Omental fat pad (tissue), 4 donors: ENCODE data around the gene ATP11A. TPM values are rescaled to one million over a fixed set of nuclear protein-coding genes. Genes with fewer than 3 reads are reported as not detected.

ENCODE experiments used
- ATAC-seq: fragments of 150-250 bp; one replicate; pipeline ENCODE4 v1.9.1; 2016; ENCODE audit warnings: mild to moderate bottlenecking, moderate library complexity; ENCODE audit not compliant: low FRiP score
- DNase-seq: peaks from one replicate; pipeline ENCODE4 v3.0.0-alpha.2; 2019; ENCODE audit warnings: low spot score
- total RNA-seq, 4 donors: library from RNA; depleted of rRNA; stranded (reverse); fragments of >200 nt; gene quantifications; one replicate each; pipeline ENCODE4 v1.1.0, GENCODE V29; 2016
- TF ChIP-seq, protein P1 (sequence below), 3 donors: fragments of 450-650 bp; IDR thresholded peaks; one replicate each; pipeline ENCODE4 v1.5.1; 2016 to 2017; ENCODE audit warnings: antibody characterized with exemption in 3 of 3, mild to moderate bottlenecking in 3 of 3, moderate library complexity in 2 of 3

The ATP11A gene
- total RNA-seq, 4 donors from 2014 or later, result 32.8 to 61.4 (median 45.7) TPM

DNA sequence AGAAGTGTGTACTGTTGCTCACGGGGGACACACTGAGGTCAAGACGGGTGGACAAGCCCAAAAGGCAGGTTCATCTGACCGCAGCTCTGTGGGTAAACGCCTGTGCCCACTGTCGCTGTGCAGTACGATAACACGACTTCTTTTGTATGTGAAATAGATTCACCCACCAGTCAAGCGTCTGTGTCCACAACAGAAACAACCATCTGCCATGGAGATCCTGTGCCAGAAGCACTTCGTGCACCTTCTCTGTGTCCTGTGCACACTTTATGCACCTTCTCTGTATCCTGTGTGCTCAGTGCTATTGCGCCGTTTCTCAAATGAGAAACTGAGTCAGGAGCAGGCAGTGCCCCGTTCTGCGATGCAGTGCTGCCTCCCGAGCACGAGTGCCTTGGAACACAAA, 138.9 kb downstream of the ATP11A start:
- TF ChIP-seq, protein P1, sequence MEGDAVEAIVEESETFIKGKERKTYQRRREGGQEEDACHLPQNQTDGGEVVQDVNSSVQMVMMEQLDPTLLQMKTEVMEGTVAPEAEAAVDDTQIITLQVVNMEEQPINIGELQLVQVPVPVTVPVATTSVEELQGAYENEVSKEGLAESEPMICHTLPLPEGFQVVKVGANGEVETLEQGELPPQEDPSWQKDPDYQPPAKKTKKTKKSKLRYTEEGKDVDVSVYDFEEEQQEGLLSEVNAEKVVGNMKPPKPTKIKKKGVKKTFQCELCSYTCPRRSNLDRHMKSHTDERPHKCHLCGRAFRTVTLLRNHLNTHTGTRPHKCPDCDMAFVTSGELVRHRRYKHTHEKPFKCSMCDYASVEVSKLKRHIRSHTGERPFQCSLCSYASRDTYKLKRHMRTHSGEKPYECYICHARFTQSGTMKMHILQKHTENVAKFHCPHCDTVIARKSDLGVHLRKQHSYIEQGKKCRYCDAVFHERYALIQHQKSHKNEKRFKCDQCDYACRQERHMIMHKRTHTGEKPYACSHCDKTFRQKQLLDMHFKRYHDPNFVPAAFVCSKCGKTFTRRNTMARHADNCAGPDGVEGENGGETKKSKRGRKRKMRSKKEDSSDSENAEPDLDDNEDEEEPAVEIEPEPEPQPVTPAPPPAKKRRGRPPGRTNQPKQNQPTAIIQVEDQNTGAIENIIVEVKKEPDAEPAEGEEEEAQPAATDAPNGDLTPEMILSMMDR (IDR thresholded peaks at IDR 0.05), result no peak
- no peak for DNase-seq
- ATAC-seq, result no peak

DNA sequence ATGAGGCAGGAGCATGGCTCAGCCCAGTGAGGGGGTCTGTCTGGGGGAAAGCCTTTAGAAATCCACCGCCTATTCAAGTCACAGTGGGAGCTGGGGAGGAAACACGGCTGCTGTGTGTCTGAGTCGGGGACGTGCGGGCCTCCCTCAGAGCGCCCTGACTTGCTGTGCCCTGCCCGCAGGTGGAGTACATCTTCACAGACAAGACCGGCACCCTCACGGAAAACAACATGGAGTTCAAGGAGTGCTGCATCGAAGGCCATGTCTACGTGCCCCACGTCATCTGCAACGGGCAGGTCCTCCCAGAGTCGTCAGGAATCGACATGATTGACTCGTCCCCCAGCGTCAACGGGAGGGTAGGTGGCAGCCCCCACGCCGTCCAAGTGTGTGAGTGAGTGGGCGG, 141.4 kb downstream of the ATP11A start:
- ATAC-seq, result no peak
- TF ChIP-seq, protein P1 (IDR thresholded peaks at IDR 0.05), result no peak
- no peak for DNase-seq

DNA sequence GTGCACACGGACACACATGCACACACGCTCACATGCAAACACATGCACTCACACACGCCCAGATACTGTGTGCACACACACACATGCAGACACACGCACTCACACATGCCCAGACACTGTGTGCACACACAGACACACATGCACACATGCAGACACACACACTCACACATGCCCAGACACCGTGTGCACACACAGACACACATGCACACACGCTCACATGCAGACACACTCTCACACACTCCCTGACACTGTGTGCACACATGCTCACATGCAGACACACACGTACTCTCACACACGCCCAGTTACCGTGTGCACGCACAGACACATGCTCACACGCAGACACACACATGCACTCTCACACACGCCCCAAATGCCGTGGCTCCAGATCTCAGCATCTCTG, 142.0 kb downstream of the ATP11A start:
- TF ChIP-seq, protein P1 (IDR thresholded peaks at IDR 0.05), result no peak
- ATAC-seq, result no peak
- DNase-seq, result no peak

DNA sequence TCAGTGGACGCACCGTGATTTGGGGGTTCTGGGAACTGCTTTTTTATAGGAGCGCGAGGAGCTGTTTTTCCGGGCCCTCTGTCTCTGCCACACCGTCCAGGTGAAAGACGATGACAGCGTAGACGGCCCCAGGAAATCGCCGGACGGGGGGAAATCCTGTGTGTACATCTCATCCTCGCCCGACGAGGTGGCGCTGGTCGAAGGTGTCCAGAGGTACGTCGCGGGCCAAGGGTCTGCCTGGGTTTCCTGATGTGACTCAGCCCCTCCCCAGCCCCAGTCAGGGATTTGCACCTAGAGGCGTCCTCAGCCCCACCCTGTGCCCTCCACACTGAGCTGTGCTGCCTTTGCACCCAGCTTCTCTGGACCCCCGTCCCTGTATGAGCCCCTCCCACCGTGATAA, 143.0 kb downstream of the ATP11A start:
- no peak for ATAC-seq
- no peak for DNase-seq
- TF ChIP-seq, protein P1 (IDR thresholded peaks at IDR 0.05), result no peak

DNA sequence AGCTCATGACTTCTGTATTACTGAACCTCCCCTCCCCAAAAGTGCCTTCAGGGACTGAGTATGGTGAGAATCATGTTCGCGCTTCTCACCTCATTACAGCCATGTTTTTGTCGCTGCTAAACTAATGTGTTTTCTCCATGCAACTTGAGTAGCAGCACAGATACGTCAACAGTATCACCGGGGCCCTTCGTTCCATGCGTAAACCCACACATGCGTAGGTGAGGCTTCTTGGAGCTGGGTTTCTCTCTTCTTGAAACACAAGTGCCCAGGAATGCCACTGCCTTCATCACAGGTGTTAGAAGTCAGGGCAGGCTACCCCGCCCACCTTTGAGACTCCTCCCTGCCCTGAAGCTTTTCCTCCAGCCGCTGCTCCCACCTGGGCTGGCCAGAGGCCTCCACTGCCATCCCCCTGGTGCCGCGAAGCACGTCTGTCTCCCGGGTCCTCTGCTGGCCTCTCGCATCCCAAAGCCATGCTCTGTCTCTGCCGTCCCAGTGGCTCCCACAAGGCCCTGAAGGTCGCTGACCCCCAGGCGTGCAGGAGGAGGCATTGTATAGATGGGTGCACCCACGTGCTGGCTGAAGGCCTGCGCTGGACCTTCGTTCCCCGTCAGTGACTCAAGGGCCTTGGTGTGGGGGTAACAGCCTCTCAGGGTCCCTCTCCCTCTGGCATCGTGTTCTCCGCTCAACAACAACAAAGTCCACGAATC, 143.9 kb downstream of the ATP11A start:
- ATAC-seq (no peak), DNase-seq (no peak)
- TF ChIP-seq, protein P1 (IDR thresholded peaks at IDR 0.05), result no peak

DNA sequence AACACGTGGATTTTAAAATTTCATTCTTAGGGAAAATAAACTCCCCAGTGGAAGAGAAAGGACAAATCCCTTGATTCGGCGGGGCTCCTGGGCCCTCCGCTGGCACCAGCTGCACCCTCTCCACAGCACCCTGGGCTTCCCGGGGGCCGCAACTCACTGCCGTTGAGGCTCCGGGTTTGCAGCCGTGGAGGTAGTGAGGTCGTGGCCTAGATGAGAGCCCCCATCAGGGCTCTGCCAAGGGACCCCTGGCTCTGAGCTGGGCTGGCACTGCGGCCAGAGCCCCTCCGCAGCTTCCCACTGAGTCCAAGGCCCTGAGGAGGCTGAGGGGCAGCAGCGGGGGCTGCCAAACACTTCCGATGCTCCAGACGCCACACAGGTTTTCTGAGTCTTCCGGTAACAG, 145.5 kb downstream of the ATP11A start:
- DNase-seq, result no peak
- ATAC-seq, result no peak

DNA sequence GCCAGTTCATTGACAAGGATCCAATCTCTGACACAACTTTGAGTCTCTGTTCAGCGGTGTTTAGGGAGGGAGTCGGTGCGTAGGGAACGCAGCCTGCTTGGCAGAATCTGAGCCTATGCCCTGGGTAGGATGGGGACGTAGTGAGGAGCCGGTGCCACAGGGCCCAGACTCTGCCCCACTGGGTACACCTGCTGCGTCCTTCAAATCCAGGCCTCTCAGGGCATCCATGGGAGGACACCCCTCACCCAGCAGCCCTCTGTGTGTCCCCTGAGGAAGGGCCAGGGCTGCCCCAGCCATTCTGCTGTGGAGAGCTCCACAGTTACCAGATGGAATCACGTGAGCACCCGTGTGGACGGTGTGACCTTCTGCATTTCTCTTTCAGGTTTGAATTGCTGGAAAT, 146.0 kb downstream of the ATP11A start:
- TF ChIP-seq, protein P1 (IDR thresholded peaks at IDR 0.05), result no peak
- ATAC-seq (no peak), DNase-seq (no peak)

More for the DNA sequence above, 145.5 kb downstream of the ATP11A start:
- TF ChIP-seq, protein P1 (IDR thresholded peaks at IDR 0.05), result no peak
